Globus pallidus (tissue), 1 donor: ENCODE measurements around the gene KCNJ8.
"Not testable (repeated sequence)": the region's sequence is repeated elsewhere in the genome, so short reads cannot be mapped to it uniquely, and the experiment has no call there.

Source experiments
- DNase-seq: peaks from one replicate; pipeline ENCODE4 v3.0.0-alpha.2; 2015; ENCODE audit warnings: low spot score

KCNJ8 gene

GRCh38 chr12:21774358-21775132 is at the start of gene KCNJ8:
Gene KCNJ8 (minus strand): TSS chr12:21774706. CDS start chr12:21773616, 1,090 bp downstream.
- DNase-seq = peak; percentile 54

GRCh38 chr12:21823581-21823980 is 49.1 kb upstream of the KCNJ8 start:
- peak; percentile 42 for DNase-seq

- no peak for DNase-seq
Measured at GRCh38 chr12:21819678-21820077, 45.2 kb upstream of the KCNJ8 start.

GRCh38 chr12:21819236-21819635 is 44.7 kb upstream of the KCNJ8 start:
- no peak for DNase-seq

GRCh38 chr12:21818627-21819026 is 44.1 kb upstream of the KCNJ8 start:
- DNase-seq = no peak

GRCh38 chr12:21815306-21816062 is 41.0 kb upstream of the KCNJ8 start:
- DNase-seq = no peak

GRCh38 chr12:21814814-21815213 is 40.3 kb upstream of the KCNJ8 start:
- no peak for DNase-seq

GRCh38 chr12:21814327-21814726 is 39.8 kb upstream of the KCNJ8 start:
- DNase-seq = no peak

GRCh38 chr12:21813751-21814150 is 39.2 kb upstream of the KCNJ8 start:
- no peak for DNase-seq

GRCh38 chr12:21813125-21813524 is 38.6 kb upstream of the KCNJ8 start:
- no peak for DNase-seq

- not testable (repeated sequence) for DNase-seq
Measured at GRCh38 chr12:21812340-21812739, 37.8 kb upstream of the KCNJ8 start.

- no peak for DNase-seq
Measured at GRCh38 chr12:21809100-21809499, 34.6 kb upstream of the KCNJ8 start.

GRCh38 chr12:21806255-21806654 is 31.7 kb upstream of the KCNJ8 start:
- DNase-seq = no peak

GRCh38 chr12:21801522-21802288 is 27.2 kb upstream of the KCNJ8 start:
- no peak for DNase-seq

GRCh38 chr12:21800011-21800410 is 25.5 kb upstream of the KCNJ8 start:
- no peak for DNase-seq

- DNase-seq = no peak
Measured at GRCh38 chr12:21797539-21797938, 23.0 kb upstream of the KCNJ8 start.

GRCh38 chr12:21795648-21796328 is 21.3 kb upstream of the KCNJ8 start:
- DNase-seq = no peak

- DNase-seq = not testable (repeated sequence)
Measured at GRCh38 chr12:21794807-21795595, 20.5 kb upstream of the KCNJ8 start.

- DNase-seq = not testable (repeated sequence)
Measured at GRCh38 chr12:21789687-21790086, 15.2 kb upstream of the KCNJ8 start.

GRCh38 chr12:21788089-21788983 is 13.8 kb upstream of the KCNJ8 start:
- no peak for DNase-seq
